DMS153 treated with DMSO at 0.1 percent for 48 hours (cell line): ENCODE measurements around the gene UBTD1.
"Not testable (repeated sequence)": the region's sequence is repeated elsewhere in the genome, so short reads cannot be mapped to it uniquely, and the experiment has no call there.

Source experiments
- DNase-seq: peaks from one replicate; lab custom pipeline; 2025; ENCODE audit not compliant: unreplicated experiment; lab: John Stamatoyannopoulos, UW

Gene UBTD1

GRCh38 chr10:97514344-97514743 is 15.6 kb downstream of the UBTD1 start:
- no peak for DNase-seq

DNA sequence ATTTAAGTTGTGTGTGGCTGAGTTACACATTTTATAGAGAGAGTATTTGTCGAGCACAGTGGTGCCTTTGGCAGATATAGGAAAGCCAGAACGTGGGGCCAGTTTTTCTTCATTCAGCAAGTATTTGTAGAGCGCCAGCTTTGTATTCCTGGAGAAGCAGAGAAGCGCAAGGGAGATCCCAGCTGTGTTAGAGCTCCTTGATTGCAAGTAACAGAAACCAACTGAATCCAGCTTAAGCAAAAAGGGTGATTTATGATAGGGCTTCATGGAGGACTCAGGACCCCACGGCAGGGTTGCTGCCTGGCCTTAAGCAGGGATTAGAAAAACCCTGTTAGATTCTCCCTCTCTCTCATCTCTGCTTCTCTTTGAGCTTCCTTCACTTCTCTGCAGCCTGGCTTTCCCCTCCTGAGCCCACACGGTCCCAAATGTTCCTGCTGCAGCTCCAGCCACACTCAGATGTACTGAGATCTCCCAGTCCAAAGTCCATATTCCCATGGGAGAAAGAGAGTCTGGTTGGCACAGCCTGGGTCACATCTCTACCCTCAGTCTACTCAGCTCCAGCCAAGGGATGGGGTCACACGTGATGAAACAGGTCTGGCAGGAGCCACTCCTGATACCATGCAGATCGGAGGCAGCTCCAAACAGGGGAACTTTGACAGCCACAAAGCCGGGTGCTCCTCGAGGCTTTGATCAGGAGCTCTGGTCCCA is 16.7 kb downstream of the UBTD1 start:
- no peak for DNase-seq

DNA sequence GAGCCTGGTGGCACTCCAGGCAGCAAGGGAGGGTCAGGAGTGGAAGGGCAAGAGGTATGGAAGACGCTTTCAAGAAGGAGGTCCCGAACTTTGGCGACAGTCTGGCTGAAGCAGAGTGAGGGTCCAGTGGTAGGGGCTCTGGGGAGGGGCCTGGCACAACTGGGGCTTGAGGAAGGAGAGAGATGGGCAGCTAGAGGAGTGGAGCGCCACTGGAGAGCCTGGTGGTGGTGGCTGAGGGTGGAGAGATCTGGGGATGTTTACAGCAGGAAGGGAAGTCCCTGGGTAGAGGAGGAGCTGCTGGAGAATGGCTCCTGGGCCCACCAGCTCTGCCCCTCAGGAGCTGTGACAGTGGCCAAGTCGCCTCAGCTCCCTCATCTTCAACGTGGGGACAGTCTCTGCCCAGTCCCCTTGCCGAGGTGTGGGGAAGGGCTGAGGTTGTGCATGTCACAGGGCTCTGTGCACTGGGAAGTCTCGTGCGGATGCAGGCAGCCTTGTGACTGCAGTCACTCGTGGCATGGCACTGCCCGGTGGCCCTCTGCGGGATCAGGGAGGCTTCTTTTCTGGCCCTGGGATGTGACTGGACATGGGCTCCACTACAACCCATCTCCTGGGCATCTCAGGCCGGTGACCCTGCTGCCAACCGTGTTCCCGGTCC is 18.5 kb downstream of the UBTD1 start:
- no peak for DNase-seq

DNA sequence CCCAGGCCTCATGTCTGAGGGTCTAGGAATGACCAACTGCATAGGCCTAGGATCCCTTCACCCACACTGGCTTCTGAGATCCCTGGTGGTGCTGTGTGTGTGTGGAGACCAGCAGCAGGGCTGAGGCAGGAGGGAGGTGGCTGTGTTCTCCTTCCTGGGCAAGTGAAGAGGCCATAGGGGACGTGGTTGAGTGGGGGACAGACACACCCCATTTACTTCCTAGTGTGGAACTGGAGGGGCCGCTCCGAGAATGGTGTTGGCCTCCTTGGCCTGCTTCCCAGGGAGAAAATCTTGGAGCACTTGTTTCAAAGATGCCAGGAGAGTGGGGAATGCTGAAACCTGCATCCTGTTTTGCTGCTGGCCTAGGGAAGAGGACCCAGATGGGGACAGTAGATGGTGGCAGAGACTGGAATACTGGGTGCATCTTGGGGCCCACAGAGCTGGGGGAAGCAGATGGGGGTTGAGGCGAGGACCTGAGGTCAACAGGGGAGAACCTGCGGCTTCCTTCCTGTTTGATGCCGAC is 19.1 kb downstream of the UBTD1 start:
- DNase-seq = no peak

GRCh38 chr10:97518301-97519043 is 19.7 kb downstream of the UBTD1 start:
- DNase-seq = no peak

DNA sequence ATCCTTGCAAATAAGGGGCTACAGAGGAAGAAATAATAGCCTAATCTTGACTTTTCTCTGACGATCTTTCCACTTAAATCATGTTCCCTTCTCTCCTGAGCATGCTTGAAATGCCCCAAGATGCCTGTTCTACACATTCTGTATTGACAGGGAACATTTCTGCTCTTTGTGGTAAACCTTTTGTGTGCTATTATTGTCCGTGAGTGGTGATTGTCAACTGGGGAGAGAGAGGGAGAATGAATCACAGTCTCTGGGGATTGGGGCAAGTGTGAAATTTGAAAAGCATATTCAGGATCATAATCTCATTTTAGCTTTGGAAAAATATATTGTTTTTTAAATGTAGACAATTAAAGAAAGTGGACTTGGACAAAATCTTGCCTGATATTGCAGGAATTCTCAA is 20.6 kb downstream of the UBTD1 start:
- DNase-seq = no peak

DNA sequence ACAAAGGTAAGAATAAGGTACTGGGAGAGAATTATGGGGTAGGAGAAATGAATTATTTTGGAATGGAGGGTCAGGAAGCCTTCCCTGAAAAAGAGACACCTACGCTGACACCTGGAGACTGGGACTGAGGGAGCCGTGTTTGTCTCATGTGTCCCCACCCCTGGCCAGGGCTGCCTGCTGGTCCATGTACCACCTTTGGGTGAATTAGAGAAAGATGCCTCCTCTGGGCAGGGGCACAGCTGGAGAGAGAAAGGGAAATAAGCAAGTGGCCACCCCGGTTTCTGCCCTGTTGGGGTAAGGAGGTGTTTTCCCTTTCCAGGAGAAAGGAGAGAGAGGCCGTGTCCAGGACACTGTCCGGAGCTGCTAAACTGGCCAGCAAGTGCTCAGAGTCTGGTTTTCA is 21.8 kb downstream of the UBTD1 start:
- DNase-seq = no peak

DNA sequence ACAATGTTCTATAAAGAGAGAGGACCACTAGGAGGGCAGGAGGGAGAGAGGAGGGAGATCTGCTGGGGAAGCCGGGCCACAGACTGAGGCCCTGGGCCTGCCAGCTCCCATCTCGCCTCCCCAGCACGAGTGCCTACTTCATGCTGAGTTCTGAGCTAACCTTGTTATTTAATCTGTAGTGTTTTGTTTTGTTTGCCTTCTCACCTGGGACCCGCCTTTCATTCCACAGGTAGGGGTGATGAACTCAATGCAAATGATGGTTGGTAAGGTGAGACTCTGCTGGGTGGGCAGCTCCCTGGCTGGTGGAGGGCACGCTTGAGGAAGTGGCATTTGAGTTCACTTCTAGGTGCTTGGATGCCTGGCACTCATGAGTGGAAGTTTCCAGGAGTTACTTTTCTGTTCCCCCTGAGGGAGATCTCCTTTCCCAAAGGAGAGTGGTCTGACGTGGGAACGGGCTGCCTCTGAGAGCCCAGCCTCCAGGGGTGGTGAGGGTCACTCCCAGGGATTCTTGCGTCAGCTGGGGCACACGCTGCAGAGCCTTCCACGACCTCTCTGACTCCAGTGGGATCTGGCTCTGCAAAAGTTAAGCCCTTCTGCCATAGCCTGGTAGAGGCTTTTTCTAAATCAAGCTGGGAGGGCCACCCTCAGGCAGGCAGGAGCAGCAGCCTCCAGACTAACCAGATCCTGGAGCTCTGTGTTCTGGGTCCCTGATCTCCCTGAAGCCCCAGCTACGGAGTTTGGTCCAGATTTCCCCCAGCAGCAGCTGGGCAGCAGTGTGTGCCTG is 22.4 kb downstream of the UBTD1 start:
- DNase-seq = no peak

- DNase-seq = no peak
These were observed 23.3 kb downstream of the UBTD1 start for GRCh38 chr10:97522071-97522470.

GRCh38 chr10:97522937-97523336 is 24.2 kb downstream of the UBTD1 start:
- DNase-seq = no peak

GRCh38 chr10:97525086-97525485 is 26.4 kb downstream of the UBTD1 start:
- DNase-seq = no peak

GRCh38 chr10:97525683-97526110 is 27.0 kb downstream of the UBTD1 start:
- no peak for DNase-seq

GRCh38 chr10:97528876-97529275 is 30.2 kb downstream of the UBTD1 start:
- DNase-seq = not testable (repeated sequence)

DNA sequence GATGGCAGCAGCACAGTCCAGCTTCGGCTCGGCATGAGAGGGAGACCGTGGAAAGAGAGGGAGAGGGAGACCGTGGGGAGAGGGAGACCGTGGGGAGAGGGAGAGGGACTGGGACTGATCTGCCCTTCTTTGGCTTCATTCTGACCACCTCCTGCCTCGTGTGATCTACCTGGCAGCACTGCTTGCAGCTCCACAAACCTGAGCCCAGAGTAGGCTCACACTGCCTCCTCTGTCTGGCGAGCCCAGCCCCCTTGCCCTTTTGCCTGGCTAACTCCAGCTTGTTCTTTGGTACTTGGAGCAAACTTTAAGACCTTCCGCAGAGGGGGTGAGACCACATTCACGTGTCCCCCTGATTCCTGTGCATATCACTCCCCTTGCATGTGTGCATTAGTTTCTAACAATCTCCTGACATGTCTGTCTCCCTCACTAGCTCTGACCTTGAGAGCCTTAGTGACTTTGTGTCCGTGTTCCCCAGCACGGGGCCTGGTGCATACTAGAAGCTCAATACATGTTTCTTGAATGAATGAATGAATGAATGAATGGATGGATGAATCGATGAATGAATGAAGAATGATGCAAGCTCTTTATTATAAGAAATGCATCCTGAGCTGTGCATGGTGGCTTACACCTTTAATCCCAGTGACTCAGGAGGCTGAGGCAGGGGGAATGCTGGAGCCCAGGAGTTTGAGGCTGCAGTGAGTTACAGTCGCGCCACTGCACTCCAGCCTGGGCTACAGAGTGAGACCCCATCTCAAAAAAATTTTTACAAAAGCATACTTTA is 31.2 kb downstream of the UBTD1 start:
- no peak for DNase-seq

- DNase-seq = no peak
These were observed 32.8 kb downstream of the UBTD1 start for GRCh38 chr10:97531401-97531986.

DNA sequence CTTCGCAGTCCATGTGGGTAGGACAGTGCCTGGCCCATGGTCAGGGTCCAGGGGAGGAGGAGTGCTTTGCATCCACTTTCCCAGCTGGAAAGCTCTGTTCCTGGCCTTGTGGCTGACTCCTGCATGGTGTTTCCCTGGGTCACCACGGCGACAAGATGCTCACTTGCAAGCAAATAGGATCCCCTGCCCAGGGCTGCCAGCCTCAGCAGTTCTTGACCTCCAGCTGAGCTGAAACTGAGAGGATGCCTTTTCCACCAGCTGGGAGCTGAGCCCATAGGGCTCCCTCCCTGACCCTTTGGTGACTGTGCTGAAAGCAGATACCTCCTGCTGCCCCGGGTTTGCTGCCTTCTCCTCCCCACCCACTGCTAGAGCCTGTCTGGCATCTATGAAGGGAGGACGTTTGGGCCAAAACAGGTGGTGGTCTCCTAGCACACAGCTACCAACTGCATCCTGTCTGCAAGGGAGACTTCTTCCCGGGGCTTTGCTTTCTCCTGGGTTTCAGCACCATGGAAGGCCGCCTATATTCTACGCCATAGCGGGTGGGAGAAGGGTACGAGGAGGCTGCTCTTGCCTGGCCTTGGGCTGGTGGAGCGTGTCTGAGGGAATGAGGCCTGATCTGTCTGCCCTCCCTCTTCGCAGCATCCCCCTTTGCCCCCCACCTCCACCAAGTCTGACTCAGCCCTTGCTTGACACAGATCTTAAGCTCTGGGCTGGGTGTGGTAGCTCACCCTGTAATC is 34.4 kb downstream of the UBTD1 start:
- DNase-seq = no peak

GRCh38 chr10:97533888-97534287 is 35.2 kb downstream of the UBTD1 start:
- DNase-seq = no peak

DNA sequence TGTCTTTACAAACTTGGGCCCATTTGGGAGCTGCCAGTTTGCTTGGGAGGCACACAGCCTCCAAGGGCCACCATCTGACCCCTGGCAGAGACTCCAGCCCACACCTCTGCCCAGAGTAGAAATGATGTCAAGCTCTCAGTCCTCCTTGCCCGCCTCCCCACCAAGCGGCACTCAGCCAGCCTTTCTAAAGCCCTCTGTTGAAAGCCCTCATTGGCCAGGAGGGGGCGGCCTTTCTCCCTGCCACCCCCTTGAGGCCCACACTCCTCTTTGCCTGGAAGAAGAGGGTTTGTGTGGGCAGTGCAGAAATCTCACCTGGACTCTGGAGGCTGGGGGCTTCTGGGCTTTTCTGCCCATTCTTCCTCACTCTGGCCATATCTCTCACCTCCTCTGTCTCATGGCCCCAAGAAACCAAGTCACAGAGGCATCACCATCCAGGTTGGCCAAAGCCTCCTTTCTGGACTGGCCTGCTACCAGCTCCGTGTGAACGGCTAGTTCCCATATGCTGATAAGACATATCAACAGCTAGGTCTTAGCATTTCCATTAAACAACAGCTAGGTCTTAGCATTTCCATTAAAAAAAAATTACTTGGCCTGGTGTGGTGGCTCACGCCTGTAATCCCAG is 36.1 kb downstream of the UBTD1 start:
- no peak for DNase-seq
